ENCODE measurements around the gene SMURF2. TPM values are rescaled to one million over a fixed set of nuclear protein-coding genes. Genes with fewer than 3 reads are reported as not detected.
"Not testable (repeated sequence)": the region's sequence is repeated elsewhere in the genome, so short reads cannot be mapped to it uniquely, and the experiment has no call there.

Gene SMURF2
- total and polyA plus RNA-seq, 10 of the 15 experiments (the other 5 are each of a cell fraction or from before 2014, with no cell fraction given) = 2.8 to 13.4 (median 7.5) TPM

DNA sequence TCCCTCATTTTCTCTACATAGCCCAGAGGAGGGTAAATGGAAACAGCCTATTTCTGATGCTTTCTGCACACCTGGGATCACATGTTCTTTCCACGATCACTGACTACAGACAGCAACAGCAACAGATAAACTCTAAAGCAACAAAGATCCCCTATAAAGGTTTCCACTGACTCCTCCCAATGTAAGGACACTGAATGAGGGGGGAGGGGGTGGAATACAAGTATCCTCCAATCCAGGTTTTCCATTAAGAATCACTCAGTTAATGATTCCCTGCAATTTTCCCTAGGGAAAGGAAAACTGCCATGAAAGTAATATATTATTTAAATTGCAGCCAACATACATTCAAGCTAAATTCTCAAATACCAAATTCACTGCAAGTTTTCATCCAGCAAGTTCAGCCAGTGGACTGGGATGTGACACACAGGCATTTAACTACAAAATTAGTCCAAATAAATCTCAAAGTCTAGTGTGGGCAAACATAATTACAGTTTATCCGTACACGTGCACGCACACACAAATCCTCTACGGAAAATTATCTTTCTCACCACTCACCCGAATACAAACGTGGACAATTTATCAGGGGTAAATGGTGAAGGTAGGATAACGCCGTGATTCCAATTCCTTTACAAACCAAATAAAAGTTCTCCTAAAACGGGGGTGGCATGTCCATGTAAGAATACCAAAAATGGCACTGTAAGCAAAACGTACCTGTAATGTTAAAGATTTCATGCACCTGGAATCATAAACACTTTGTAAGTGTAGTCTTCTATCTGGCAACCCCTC is 1.7 kb downstream of the SMURF2 start:
- intact Hi-C loops (cut with micrococcal nuclease; ENCODE audit: unreplicated experiment); ATAC-seq; FAIRE-seq; in situ Hi-C loops (cut with MboI); SMC1A ChIA-PET (ENCODE audit: uncharacterized antibody, unreplicated experiment); BruUV-seq (replicated peaks); DNase-seq (ENCODE audit: low read depth, low spot score); H4K20me1 ChIP-seq (ENCODE audit: control insufficient read depth, insufficient read depth); H3K9me3 ChIP-seq (replicated peaks; ENCODE audit: control insufficient read depth, insufficient read depth, low read length); CTCF ChIA-PET; H3K27me3 ChIP-seq (replicated peaks in 1 of 2; ENCODE audit: control insufficient read depth in 2 of 2, insufficient read depth in 2 of 2, low read length in 1 of 2); H3K9ac ChIP-seq (ENCODE audit: control insufficient read depth, insufficient read depth, low read length); H3K4me1 ChIP-seq (ENCODE audit: control insufficient read depth, insufficient read depth, low read length); H3K36me3 ChIP-seq (ENCODE audit: control insufficient read depth in 2 of 2, insufficient read depth in 2 of 2, low read length in 1 of 2); H3K27ac ChIP-seq (ENCODE audit: control insufficient read depth, insufficient read depth); RAD21 ChIA-PET (ENCODE audit: unreplicated experiment); H2AFZ ChIP-seq (ENCODE audit: control insufficient read depth, low read depth, low read length); POLR2A ChIA-PET: not testable (repeated sequence)
- Histone ChIP-seq H3K79me2 (ENCODE audit: control insufficient read depth, insufficient read depth, low read length) (peaks cover 15% of the 10 kb centered on the region), H3K4me2 (ENCODE audit: control insufficient read depth, insufficient read depth) (peak overlapping the region; percentile 56), H3K4me3 (peak overlapping the region; percentile 61)
- 64% methylated on average over 11 of the region's 11 CpGs for WGBS (ENCODE audit: insufficient coverage, insufficient replicate concordance, low lambda C conversion rate, missing lambda C conversion rate)
- TF ChIP-seq, protein P1, sequence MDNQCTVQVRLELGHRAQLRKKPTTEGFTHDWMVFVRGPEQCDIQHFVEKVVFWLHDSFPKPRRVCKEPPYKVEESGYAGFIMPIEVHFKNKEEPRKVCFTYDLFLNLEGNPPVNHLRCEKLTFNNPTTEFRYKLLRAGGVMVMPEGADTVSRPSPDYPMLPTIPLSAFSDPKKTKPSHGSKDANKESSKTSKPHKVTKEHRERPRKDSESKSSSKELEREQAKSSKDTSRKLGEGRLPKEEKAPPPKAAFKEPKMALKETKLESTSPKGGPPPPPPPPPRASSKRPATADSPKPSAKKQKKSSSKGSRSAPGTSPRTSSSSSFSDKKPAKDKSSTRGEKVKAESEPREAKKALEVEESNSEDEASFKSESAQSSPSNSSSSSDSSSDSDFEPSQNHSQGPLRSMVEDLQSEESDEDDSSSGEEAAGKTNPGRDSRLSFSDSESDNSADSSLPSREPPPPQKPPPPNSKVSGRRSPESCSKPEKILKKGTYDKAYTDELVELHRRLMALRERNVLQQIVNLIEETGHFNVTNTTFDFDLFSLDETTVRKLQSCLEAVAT (IDR thresholded peaks at IDR 0.05) = peak; percentile 78

DNA sequence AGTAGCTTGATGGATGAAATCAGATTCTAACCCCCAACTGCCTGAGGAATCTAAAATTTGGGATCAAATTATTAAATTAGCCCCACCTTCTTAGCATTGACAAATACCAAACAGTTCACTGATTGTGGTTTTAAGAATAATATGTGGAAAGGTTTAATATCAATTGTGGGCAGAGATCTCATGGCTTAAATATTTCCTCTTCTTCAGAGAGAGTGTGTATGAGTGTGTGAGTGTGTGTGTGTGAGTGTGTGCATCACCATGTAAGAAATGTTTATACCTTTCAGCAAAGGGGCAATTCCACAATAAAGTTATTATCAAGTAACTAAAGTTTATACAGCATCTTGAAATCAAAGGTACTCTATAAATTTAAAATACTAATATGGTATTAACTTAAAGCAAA is 3.2 kb downstream of the SMURF2 start:
- H3K9me3 ChIP-seq (replicated peaks; ENCODE audit: control insufficient read depth, insufficient read depth, low read length) = no peaks in the 10 kb centered on the region; the same call in 2 of the 3 replicates
- ChIA-PET RAD21 (ENCODE audit: unreplicated experiment) (interaction anchor here (1.4 kb wide), 1 partner anchor 237 kb away, joined by 4 read pairs; no protein-coding TSS in a partner anchor), CTCF (interaction anchor here (1.9 to 2.6 kb wide), 2 partner anchors 10 to 240 kb away, joined by 7 to 10 read pairs; no protein-coding TSS in a partner anchor), POLR2A (no interaction called here), SMC1A (ENCODE audit: uncharacterized antibody, unreplicated experiment) (no interaction called here)
- H3K4me3 ChIP-seq = no peak overlapping the region
- no peak overlapping the region for H3K27ac ChIP-seq (ENCODE audit: control insufficient read depth, insufficient read depth)
- H3K27me3 ChIP-seq (replicated peaks in 1 of 2; ENCODE audit: control insufficient read depth in 2 of 2, insufficient read depth in 2 of 2, low read length in 1 of 2) = no peaks in the 10 kb centered on the region
- H2AFZ ChIP-seq (ENCODE audit: control insufficient read depth, low read depth, low read length) = no peak overlapping the region
- no peak overlapping the region for H3K9ac ChIP-seq (ENCODE audit: control insufficient read depth, insufficient read depth, low read length)
- TF ChIP-seq ZNF622 (IDR thresholded peaks at IDR 0.05) (no peak), MEF2A (IDR thresholded peaks at IDR 0.05; ENCODE audit: insufficient read depth, low read depth, low read length) (no peak), RFX5 (IDR thresholded peaks at IDR 0.05; ENCODE audit: low read depth, low read length) (no peak), IRF4 (IDR thresholded peaks at IDR 0.05; ENCODE audit: low read depth, low read length) (no peak), NRF1 (conservative IDR thresholded peaks at IDR 0.05; ENCODE audit: low read depth, low read length) (no peak), EP300 (IDR thresholded peaks at IDR 0.05; ENCODE audit: borderline replicate concordance in 1 of 2, control insufficient read depth in 1 of 2, low read depth in 2 of 2, low read length in 2 of 2) (no peak), ZNF384 (IDR thresholded peaks at IDR 0.05; ENCODE audit: borderline replicate concordance, low read depth, low read length) (no peak)
- TF ChIP-seq, protein P2, sequence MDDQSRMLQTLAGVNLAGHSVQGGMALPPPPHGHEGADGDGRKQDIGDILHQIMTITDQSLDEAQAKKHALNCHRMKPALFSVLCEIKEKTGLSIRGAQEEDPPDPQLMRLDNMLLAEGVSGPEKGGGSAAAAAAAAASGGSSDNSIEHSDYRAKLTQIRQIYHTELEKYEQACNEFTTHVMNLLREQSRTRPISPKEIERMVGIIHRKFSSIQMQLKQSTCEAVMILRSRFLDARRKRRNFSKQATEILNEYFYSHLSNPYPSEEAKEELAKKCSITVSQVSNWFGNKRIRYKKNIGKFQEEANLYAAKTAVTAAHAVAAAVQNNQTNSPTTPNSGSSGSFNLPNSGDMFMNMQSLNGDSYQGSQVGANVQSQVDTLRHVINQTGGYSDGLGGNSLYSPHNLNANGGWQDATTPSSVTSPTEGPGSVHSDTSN (IDR thresholded peaks at IDR 0.05; ENCODE audit: insufficient replicate concordance, low read depth, low read length) = no peak
- no peaks in the 10 kb centered on the region; the same call in 1 of the 2 replicates for H4K20me1 ChIP-seq (ENCODE audit: control insufficient read depth, insufficient read depth)
- H3K79me2 ChIP-seq (ENCODE audit: control insufficient read depth, insufficient read depth, low read length) = peaks cover 15% of the 10 kb centered on the region
- no peak for DNase-seq (ENCODE audit: low read depth, low spot score)
- intact Hi-C loops (cut with micrococcal nuclease; ENCODE audit: unreplicated experiment) = no loop called here
- H3K36me3 ChIP-seq (ENCODE audit: control insufficient read depth in 2 of 2, insufficient read depth in 2 of 2, low read length in 1 of 2) = no peaks in the 10 kb centered on the region
- H3K4me1 ChIP-seq (ENCODE audit: control insufficient read depth, insufficient read depth, low read length) = peaks cover 6% of the 10 kb centered on the region
- ATAC-seq = no peak
- H3K4me2 ChIP-seq (ENCODE audit: control insufficient read depth, insufficient read depth) = no peak overlapping the region
- no peak for FAIRE-seq
- in situ Hi-C loops (cut with MboI) = no loop called here
- BruUV-seq (replicated peaks) = no TSS peak
